Thymus (tissue), 11 donors: ENCODE measurements around the gene ADAMTS9. TPM values are rescaled to one million over a fixed set of nuclear protein-coding genes. Genes with fewer than 3 reads are reported as not detected.
A peak's percentile ranks its signal among the peaks of the same experiment; 100 is the strongest.

ENCODE experiments used
- DNase-seq, 9 donors: peaks; one replicate each; pipeline ENCODE4 v3.0.0-alpha.2; 2013; ENCODE audit warnings: low spot score in 9 of 9, low read depth in 6 of 9, missing footprints in 1 of 9
- H3K27ac ChIP-seq, 2 donors: one replicate each; pipeline ENCODE4 v1.5.1; 2013; ENCODE audit warnings: control low read depth in 1 of 2, low read depth in 1 of 2, low read length in 1 of 2, mild to moderate bottlenecking in 1 of 2, moderate library complexity in 1 of 2
- H3K27me3 ChIP-seq, 2 donors: one replicate each; pipeline ENCODE4 v1.5.1; 2013; ENCODE audit warnings: low read length in 1 of 2; ENCODE audit not compliant: control insufficient read depth in 2 of 2, insufficient read depth in 1 of 2
- H3K36me3 ChIP-seq, 2 donors: one replicate each; pipeline ENCODE4 v1.5.1; 2013; ENCODE audit warnings: low read length in 1 of 2, mild to moderate bottlenecking in 1 of 2, moderate library complexity in 1 of 2; ENCODE audit not compliant: control insufficient read depth in 2 of 2, insufficient read depth in 2 of 2
- H3K4me1 ChIP-seq, 2 donors: one replicate each; pipeline ENCODE4 v1.5.1; 2013; ENCODE audit warnings: low read length in 2 of 2; ENCODE audit not compliant: control insufficient read depth in 2 of 2, insufficient read depth in 2 of 2
- H3K4me3 ChIP-seq, 2 donors: one replicate each; pipeline ENCODE4 v1.5.1; 2013; ENCODE audit warnings: low read length in 2 of 2, control low read depth in 1 of 2, mild to moderate bottlenecking in 1 of 2
- H3K9me3 ChIP-seq, 2 donors: one replicate each; pipeline ENCODE4 v1.5.1; 2013; ENCODE audit warnings: low read length in 1 of 2, mild to moderate bottlenecking in 1 of 2; ENCODE audit not compliant: control insufficient read depth in 2 of 2, insufficient read depth in 1 of 2
- WGBS: extraction: QIAGEN DNeasy Blood & Tissue Kit; methylation state at CpG from one replicate; pipeline ENCODE4 v1.1.7; 2013; 5-methylcytosine and 5-hydroxymethylcytosine counted together
- polyA plus RNA-seq: library from polyadenylated mRNA; stranded (reverse); fragments of 200-250 nt; gene quantifications from one replicate; pipeline ENCODE4 v1.2.3, GENCODE V29; 2013
- total RNA-seq: library from RNA; stranded (reverse); fragments of 120-200 nt; gene quantifications from one replicate; pipeline ENCODE4 v1.2.4, GENCODE V29; 2013
- donor health status: healthy.

Gene ADAMTS9
- total and polyA plus RNA-seq, 2 donors = 3.7 to 8.0 TPM

- Histone ChIP-seq H3K9me3 (no peaks in the 10 kb centered on the region), H3K4me1 (no peaks in the 10 kb centered on the region), H3K27ac (no peak overlapping the region), H3K36me3 (no peaks in the 10 kb centered on the region), H3K4me3 (no peak overlapping the region), H3K27me3 (peaks cover 0 to 43% of the 10 kb centered on the region in 2 donors)
- no peak for DNase-seq
- 81% methylated on average over 2 of the region's 2 CpGs for WGBS
Observed at GRCh38 chr3:64493149-64493548, 194.7 kb downstream of the ADAMTS9 start.

DNA sequence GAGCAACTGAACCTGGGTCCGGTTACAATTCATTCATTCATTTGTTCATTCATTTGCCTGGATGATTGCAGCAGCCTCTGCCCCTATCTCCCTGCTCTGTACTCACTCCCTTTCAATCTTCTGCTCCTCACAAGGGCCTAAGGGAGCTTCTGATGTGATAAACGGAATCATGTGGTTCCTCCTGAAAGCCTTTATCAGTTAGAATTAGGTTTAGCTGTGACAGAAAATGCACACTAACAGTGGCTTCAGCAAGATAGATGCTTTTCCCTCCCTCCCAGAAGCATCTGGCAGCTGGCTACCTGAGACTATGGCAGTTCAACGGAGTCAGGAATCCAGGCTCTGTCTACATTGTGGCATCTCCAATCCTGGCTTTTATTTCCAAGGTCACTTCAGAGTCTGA lies 196.0 kb downstream of the ADAMTS9 start:
- H3K27me3 ChIP-seq = peaks cover 0 to 43% of the 10 kb centered on the region in 2 donors
- no peaks in the 10 kb centered on the region for H3K9me3 ChIP-seq
- no peaks in the 10 kb centered on the region for H3K36me3 ChIP-seq
- H3K4me1 ChIP-seq = no peaks in the 10 kb centered on the region
- no peak overlapping the region for H3K27ac ChIP-seq
- WGBS = 91% methylated on average over 3 of the region's 3 CpGs
- no peak overlapping the region for H3K4me3 ChIP-seq
- DNase-seq = no peak

DNA sequence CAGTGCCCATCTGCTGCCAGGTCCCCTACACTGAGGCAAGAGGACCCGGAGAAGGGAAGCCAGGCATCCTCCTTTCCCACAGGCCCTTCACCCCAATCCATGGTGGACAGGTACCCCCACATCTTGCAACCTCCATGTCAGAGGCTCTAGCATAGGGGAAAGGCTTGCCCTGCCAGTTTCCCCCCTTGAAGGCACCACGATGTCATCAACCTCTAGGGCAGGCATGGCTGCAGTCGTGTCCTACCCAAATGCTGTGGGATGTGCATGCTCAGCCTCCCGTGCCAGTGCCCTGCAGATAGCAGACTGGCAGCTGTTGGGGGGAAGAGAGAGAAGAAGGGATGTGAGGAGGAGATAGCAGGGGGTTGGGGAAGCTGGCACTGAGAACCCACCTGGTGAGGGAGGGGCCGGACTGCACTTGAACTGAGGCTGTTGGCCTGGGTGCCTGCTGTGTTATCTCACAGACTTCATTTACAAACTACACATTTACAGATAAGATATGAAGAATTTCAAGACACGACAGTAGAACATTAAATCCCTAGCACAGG lies 197.5 kb downstream of the ADAMTS9 start:
- Histone ChIP-seq H3K4me1 (no peaks in the 10 kb centered on the region), H3K9me3 (no peaks in the 10 kb centered on the region), H3K36me3 (no peaks in the 10 kb centered on the region), H3K4me3 (no peak overlapping the region), H3K27ac (no peak overlapping the region), H3K27me3 (peaks cover 0 to 43% of the 10 kb centered on the region in 2 donors)
- no peak for DNase-seq
- 90% methylated on average over 6 of the region's 6 CpGs for WGBS

- Histone ChIP-seq H3K4me3 (no peak overlapping the region), H3K4me1 (no peaks in the 10 kb centered on the region), H3K9me3 (no peaks in the 10 kb centered on the region), H3K27me3 (peaks cover 0 to 43% of the 10 kb centered on the region in 2 donors), H3K36me3 (no peaks in the 10 kb centered on the region), H3K27ac (no peak overlapping the region)
- WGBS = 22% methylated on average over 23 of the region's 23 CpGs
- no peak for DNase-seq
Observed at GRCh38 chr3:64489361-64490044, 198.3 kb downstream of the ADAMTS9 start.

DNA sequence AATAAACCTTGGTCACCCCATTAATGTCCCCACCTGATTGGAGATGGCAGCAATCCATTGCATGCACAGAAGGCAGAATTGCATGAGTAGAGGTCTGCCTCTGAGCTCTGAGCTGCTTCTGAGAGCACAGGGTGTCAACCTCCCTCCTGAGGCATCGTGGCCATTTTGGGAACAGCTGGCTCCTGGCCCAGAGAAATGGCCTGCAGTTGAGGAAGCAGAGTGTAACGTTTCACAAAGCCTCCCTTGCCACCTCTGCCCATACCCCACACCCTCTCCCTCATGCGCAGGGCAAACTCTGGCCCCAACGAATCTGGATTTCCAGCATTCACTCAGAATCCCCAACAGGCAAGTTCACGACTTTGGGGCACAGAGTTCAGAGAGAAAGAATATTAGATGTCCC lies 198.9 kb downstream of the ADAMTS9 start:
- WGBS = 37% methylated on average over 5 of the region's 5 CpGs
- Histone ChIP-seq H3K27ac (no peak overlapping the region), H3K4me3 (no peak overlapping the region), H3K9me3 (no peaks in the 10 kb centered on the region), H3K4me1 (no peaks in the 10 kb centered on the region), H3K27me3 (peaks cover 0 to 43% of the 10 kb centered on the region in 2 donors), H3K36me3 (no peaks in the 10 kb centered on the region)
- no peak for DNase-seq

- H3K27me3 ChIP-seq = peaks cover 0 to 7% of the 10 kb centered on the region in 2 donors
- no peak overlapping the region for H3K4me3 ChIP-seq
- WGBS = 29% methylated on average over 4 of the region's 4 CpGs
- DNase-seq = peak in 7 of 9 donors; percentile 4 to 58 (median 18)
- no peak overlapping the region for H3K27ac ChIP-seq
- no peaks in the 10 kb centered on the region for H3K9me3 ChIP-seq
- no peaks in the 10 kb centered on the region for H3K36me3 ChIP-seq
- no peaks in the 10 kb centered on the region for H3K4me1 ChIP-seq
Observed at GRCh38 chr3:64484289-64484992, 203.4 kb downstream of the ADAMTS9 start.

- Histone ChIP-seq H3K36me3 (no peaks in the 10 kb centered on the region), H3K9me3 (no peaks in the 10 kb centered on the region), H3K4me1 (no peaks in the 10 kb centered on the region), H3K27me3 (no peaks in the 10 kb centered on the region), H3K27ac (no peak overlapping the region), H3K4me3 (no peak overlapping the region)
- no peak for DNase-seq
- WGBS = 95% methylated on average over 2 of the region's 2 CpGs
Observed at GRCh38 chr3:64483467-64483866, 204.3 kb downstream of the ADAMTS9 start.

DNA sequence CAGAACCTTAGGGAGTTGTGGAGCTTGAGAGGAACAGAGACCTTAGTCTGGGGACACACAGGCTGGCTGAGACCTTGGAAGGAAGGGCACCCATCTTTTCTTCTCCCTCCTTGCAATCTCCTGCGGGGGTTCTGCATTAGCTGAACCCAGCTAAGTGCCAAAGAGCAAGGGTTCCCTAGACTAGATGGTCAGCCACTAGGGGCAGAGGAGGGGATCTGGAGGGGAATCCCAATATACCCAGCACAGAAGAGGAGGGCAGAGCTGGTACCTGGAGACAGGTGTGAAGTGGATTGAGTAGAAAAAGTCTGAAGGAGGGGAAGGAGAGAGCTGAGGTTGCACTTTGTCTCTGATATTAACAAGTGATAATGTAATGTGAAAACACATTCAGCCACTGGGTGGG lies 212.8 kb downstream of the ADAMTS9 start:
- no peaks in the 10 kb centered on the region for H3K27me3 ChIP-seq
- H3K27ac ChIP-seq = no peak overlapping the region
- 89% methylated on average over 1 of the region's 1 CpG for WGBS

GRCh38 chr3:64473466-64473865 lies 214.3 kb downstream of the ADAMTS9 start:
- no peak overlapping the region for H3K27ac ChIP-seq
- no peak overlapping the region for H3K4me3 ChIP-seq
- H3K9me3 ChIP-seq = no peaks in the 10 kb centered on the region
- no peak for DNase-seq
- H3K36me3 ChIP-seq = no peaks in the 10 kb centered on the region
- no peaks in the 10 kb centered on the region for H3K27me3 ChIP-seq
- 48% methylated on average over 1 of the region's 1 CpG for WGBS
- H3K4me1 ChIP-seq = no peaks in the 10 kb centered on the region

More for the DNA sequence above, 212.8 kb downstream of the ADAMTS9 start:
- no peak for DNase-seq
- Histone ChIP-seq H3K4me3 (no peak overlapping the region), H3K4me1 (no peaks in the 10 kb centered on the region), H3K36me3 (no peaks in the 10 kb centered on the region), H3K9me3 (no peaks in the 10 kb centered on the region)
